HG03045 (cell line): ENCODE data around the gene TGM2.
"Not testable (repeated sequence)": the region's sequence is repeated elsewhere in the genome, so short reads cannot be mapped to it uniquely, and the experiment has no call there.

Experiments used
- ATAC-seq: cut with Tn5 transposase; IDR thresholded peaks from one replicate; pipeline ENCODE4 v1.9.1; 2021; ENCODE audit warnings: mild to moderate bottlenecking, moderate library complexity; ENCODE audit not compliant: unreplicated experiment

Gene TGM2

DNA sequence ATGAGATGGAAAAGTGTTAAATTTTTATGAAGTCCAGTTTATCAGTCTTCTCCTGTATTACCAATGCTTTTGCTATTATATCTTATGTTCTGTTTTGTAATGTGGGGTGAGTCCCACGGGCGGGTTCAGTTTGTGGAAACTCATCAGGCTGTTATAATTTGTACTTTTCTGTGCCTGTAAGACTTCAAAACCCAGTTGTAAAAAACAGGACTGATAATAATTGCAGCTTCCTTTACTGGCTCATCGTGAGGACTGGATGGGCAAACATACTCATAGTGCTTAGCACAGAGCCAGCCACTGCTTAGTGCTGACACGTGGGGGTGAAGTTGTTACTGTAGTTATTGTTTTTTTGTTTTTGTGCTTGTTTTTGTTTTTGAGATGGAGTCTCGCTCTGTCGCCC lies 45.6 kb downstream of the TGM2 start:
- ATAC-seq = no peak

DNA sequence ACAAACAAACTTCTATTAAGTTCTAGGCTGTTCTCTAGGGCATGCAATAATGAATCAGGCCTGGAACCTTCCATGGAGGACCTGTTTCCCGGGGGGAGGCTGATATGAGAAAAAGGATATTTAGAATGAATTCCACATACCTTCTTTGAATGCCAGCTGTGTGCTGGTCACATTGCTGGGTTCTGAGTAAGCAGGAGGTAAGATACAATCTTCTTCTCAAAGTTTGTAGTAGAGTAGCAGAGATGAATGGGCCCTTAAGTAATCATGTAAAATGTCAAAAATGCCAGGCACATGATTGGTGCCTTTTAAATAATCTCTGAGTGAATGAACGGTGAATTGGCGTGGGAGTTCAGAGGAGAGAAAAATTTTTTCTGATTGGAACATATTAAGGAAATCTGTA lies 47.4 kb downstream of the TGM2 start:
- no peak for ATAC-seq

DNA sequence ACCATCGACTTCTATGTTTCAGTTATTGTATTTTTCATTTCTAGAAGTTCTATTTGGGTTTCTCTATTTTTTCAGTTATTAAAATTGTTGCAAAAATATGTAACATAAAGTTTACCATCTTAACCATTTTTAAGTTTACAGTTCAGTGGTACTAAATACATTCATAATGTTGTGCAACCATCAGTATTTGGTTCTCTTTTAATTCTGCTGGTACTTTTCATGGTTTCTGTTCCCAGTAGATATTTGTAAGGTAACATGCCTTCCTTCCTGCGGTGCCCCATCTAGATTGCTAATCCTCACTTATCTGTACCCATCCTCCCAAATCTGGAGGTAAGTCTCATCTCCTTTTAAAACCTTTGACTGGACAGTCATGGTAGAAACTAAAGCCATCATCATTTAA lies 47.9 kb downstream of the TGM2 start:
- ATAC-seq = no peak

DNA sequence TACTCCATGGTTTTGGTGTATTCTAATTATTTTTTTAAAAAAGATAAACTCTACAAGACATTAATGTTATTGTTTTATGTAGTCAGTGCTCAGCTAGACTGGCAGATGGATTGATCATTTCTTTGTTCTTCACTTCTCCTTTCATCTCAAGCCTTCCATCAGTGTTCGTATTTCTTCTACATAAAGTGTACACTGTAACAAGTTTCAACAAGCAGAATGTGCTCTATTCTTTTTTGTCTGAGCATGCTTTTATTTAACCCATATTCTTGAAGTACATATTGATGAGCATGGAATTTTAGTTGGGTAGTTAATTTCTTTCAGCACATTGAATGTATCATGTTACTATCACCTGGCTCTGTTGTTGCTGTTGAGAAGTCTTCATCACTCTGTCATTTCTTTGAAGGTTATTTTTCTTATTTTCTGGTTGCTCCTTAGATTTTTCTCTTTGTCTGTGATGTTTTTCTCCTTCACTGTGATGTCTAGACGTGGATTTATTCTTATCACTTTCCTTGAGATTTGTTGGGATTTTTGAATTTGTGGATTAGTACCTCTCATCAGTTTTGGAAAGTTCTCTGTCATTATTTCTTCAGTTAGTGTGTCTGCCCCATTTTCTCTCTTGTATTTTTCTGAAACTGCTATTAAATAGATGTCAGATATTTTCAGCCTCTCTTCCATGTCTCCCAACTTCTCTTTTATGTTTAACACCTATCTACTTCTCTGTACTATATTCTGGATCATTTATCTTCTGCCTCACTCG lies 48.5 kb downstream of the TGM2 start:
- no peak for ATAC-seq

DNA sequence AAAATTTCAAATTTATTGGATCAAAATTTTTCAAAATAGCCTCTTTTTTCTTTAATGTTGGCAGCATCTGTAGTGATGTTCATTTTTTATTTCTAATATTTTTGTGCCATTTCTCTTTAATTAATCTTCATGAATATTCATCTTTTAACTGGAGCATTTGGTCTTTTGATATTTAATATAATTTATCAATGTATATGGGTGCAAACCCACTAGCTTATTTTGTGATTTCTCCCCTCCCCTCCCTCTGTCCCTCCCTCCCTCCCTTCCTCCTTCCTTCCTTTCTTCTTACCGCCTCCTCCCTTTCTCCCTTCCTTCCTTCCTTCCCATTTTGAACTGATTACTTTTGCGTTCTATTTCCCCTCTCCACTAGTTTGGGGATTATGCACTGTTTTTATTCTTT lies 49.2 kb downstream of the TGM2 start:
- ATAC-seq = no peak

DNA sequence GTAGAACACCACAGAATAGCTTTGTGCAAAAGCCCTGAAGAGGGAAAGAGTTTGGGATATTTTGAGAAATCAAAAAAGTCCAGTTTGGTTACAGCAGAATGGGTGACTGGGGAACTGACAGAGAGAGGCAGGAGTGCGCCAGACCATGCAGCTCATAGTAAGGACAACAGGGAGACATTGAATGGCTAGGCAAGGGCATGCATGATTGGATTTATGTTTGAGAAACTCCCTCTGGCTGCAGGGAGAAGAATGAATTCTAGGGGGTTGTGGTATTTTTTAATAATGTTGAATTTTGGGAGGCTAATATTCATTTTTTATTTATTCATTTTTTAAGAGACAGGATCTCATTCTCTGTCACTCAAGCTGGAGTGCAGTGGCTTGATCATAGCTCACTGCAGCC lies 49.9 kb downstream of the TGM2 start:
- no peak for ATAC-seq

DNA sequence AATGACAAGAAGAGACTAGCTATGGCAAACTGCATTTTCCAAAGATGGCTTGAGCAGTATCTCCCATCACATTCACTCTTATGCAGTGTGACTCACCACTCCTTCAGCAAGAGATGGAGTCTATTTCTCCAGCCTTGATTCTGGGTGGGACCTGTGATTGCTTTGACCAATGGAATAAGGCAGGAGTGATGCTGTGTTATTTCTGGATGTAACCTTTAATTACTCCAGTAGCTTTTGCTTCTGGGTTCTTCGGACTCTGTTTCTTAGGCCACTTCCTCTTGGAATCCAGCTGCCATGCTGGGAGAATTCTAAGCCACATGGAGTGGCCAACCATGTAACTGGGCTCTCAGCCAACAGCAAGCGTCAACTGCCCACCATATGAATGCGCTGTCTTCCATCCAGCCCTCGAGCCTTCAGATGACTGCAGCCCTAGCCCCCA lies 50.7 kb downstream of the TGM2 start:
- no peak for ATAC-seq

DNA sequence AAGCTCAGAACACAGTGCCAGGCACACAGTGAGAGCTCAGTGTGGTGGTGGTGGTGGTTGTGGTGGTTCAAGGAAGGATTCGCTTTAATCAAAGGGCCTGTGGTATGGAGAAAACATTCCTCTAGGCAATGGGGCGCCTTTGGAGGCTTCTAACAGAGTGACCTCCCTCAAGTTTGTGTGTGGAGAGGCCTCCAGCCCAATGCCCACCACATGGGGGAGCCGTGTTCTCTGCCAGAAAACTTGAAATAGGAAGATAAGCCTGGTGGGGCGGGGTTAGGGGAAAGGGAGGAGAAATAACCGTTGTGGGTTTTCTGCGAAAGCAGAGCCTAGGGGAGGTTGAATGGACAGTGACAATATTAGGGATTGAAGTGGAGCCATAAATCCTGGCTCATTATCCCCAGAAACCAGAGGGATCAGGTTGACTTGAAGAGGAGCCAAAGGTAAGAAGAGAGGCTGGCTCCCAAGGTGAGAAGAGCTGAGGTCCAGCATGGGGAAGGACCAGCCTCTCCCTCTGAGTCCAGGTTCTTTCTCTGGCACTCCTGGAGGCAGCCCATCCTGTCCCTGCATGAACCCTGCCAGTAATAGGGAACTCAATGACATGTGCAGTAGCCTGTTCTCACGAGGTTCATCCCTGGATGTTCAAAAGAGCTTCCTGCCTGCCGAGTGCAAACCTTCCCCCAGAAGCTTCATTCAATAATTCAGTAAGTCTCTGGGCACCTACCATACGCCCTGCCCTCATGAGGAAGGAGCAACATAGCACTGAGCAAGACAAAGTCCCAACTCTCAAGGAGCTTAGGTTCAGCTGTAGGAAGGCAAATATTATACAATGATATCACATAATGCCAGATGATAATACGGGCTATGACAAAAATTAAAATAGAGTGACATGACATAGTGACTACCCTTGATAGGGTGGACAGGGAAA lies 51.4 kb downstream of the TGM2 start:
- no peak for ATAC-seq

DNA sequence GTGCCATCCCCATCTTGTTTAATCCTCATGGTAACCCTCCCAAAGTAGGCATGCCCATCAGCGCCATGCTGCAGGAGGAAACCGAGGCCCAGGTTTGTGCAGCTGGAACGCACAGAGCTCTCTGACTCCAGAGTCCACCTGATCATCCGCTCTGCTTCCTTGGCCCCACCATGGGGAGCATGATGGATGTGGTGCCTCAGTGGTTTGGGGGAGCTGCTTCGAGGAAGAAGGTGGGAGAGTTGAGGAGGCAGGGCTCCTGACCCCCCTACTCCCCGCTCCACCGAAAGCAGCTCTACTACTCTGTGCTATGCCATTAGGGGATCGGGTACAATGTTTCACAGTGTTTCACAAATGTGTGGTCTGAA lies 52.2 kb downstream of the TGM2 start:
- ATAC-seq = no peak

DNA sequence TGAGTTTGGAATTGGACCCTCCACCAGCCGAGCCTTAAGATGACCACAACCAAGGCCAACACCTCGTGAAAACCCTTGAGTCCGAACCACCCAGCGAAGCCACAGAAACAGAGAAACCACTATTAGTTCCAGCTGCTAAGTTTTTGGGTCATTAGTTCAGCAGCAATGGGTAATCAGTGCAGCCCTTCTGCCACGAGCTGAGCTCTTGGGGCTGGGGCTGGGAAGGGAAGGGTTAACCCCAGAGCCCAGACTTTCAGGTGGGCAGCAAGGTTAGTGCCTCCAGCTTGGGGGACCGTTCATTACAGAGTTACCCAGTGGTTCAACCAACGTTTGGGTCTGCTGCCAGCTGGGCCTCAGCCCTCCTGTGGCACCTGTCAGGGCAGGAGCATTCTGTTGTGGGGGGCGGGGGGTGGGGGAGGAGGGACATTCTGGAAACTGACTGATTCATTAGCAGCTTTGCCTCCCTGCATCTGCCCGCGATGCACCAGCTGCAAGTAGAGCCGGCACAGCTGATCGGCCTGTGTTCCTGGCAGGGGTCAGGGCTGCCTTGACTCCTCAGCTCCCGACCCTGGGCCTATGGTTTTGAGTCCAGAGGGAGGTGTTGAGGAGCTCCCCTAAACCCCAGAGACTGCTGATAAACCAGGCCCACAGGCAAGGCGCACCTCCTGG lies 52.7 kb downstream of the TGM2 start:
- no peak for ATAC-seq

DNA sequence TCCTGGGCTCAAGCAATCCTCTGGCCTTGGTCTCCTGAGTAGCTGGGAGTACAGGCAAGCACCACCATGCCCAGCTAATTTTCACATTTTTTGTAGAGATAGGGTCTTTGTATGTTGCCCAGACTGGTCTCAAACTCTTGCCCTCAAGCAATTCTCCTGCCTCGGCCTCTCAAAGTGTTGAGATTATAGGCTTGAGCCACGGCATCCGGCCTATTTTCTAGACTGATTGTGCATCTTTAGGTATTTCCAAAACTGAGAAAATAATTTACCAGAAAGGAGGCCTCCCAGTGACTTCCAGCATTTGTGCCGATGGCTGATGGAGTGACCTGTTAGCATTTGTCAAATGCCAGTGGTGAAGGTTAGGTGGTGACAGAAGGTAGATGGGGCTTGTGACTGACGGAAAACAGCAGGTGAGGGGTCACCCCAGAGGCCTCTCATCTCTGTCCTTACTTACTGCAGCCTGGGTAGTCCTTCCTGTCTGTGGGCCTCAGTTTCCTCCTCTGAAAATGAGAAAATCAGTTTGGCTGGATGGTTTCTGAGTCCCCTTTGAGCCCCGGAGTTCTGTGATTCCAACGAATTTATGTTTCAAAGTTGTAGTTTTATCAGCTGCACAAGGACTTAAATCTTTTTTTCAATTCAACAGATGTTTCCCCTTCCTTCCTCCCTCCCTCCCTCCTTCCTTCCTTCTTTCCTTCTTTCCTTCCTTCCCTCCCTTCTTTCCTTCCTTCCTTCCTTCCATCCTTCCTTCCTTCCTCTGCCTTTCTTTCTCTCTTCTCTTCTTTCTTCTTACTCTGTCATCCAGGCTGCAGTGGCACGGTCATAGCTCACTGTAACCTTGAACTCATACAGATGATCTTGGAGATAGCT lies 53.5 kb downstream of the TGM2 start:
- ATAC-seq = no peak

DNA sequence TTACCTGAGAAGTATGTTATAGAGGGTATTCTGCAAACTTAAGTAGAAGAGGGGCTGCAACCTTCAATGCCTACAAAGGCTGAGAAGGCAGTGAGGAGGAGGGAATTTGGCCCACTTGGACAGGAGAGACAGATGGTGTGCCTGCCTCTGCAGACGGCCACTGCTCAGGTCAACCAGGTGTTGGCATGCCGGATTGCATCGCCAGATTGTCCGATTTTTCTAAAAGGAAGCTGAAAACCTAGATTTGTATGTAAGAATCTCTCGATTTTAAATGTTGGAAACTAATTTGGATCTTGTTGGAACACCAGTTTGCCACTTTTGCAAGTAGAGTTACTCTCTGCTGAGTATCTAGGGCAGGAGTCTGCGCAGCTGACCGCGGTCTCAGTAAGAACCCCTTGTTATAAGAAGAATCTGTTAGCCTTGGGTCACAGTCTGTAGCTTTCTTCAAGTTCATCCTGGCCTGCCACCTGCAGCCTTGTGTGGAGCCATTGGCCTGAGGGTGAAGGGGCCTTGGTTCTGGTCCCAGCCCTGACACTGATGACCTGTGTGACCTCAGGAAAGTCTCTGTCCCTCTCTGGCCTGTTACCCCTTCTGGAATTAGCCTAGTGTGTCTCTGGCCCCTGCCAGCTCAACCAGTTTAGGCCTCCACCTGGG lies 54.4 kb downstream of the TGM2 start:
- no peak for ATAC-seq

DNA sequence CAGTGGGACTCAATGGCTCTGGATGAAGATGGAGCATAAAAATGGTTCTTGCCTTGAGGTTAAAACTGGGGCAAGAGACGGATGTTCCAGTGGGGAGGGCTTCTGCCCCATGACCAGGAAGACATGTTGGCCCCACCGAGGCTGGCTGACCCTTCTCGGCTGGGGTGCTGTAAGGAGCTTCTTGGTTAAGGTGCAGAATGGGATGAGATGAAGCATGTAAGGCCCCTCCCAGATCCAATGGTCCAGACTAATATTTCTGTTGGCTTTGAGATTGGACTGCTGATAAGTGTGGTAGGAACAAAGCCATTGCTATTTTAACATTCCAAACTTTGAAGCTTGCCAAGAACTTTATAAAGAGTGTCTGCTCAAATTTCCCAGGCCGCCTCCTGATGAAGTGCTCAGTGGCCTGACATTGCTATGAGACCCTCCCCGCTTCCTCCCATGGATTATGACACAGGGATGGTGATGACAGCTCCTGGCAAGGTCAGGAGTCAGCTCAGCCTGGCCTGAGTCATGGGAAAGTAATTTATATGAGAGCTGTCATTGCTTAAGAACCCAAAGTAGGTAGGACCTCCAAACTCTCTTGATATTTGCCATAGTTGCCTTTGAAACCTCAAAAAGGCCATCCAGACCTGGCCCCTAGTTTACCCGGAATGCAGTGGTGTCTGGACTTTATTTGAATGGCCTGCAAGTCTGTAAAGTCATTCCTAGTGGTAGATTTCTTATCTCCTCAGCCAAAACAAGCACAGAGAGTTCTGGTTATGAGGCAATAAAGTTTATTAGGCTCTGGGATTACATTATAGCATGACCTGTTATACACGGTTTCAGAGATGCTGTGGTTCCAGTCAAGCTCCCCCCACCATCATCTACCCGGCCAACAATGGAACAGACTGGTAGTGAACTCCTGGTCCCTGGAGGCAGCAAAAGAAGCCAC lies 55.2 kb downstream of the TGM2 start:
- no peak for ATAC-seq

DNA sequence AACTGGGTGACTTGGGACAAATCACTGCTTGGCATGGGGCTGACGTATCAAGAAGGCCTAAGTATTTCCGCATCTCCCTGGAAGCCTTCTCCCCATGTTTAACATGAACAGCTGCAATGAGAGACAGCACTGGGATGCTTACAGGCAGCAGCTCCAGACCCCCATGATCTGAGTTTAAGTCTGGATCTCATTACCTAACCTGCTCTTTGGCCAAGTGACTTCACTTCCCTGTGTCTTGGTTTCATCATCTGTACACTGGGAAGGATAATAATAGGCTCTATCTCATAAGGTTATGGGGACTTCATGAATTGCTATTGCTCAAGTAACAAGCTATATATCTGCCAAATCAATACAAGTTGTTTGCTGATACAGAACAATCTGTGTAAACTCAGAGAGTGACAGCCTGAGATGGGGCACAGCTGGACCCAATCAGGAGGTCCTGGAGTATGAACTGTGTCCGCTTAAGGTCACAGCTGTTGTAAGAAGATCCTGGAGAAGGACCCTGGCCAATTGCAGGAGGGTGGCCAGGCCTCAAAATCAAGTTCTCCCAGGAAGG lies 56.0 kb downstream of the TGM2 start:
- no peak for ATAC-seq

DNA sequence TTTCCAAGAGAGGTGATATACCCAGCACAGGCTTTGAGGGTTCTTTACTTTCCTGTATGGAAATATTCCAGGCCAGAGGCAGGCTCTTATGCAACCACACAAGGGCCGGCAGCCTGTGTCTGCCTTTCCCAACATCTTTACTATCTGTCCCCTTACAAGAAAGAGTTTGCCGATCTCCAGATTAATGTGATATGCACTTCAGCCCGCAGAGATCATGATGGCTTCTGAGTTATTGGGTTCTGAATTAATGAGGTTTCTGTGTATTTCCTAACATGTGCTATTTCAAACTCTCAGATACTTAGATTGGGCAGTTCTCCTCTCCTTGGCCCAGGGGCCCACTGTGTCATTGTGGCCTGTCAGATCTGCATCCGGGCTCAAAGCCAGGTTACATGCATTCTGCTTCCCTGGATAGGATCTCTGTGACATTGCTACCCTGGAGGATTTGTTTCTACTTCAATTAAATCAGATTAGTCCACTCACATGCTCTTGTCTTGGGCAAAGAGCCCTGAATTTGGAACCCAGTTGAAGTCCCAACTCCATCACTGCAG lies 56.6 kb downstream of the TGM2 start:
- no peak for ATAC-seq

DNA sequence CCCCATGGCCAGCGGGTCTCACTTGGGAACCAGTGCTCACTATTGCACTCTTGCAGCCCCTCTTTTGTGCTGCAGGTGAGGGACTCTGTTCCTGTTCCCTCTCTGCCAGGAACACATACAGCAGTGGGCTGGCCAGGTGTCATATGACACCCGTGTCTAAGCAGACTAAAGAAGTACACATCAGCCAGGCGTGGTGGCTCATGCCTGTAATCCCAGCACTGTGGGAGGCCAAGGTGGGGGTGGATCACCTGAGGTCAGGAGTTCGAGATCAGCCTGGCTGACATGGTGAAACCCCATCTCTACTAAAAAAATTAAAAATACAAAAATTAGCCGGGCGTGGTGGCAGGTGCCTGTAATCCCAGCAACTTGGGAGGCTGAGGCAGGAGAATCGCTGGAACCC lies 57.2 kb downstream of the TGM2 start:
- not testable (repeated sequence) for ATAC-seq

DNA sequence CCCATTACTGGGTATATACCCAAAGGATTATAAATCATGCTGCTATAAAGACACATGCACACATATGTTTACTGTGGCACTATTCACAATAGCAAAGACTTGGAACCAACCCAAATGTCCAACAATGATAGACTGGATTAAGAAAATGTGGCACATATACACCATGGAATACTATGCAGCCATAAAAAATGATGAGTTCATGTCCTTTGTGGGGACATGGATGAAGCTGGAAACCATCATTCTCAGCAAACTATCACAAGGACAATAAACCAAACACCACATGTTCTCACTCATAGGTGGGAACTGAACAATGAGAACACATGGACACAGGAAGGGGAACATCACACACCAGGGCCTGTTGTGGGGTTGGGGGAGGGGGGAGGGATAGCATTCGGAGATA lies 57.7 kb downstream of the TGM2 start:
- ATAC-seq = not testable (repeated sequence)

DNA sequence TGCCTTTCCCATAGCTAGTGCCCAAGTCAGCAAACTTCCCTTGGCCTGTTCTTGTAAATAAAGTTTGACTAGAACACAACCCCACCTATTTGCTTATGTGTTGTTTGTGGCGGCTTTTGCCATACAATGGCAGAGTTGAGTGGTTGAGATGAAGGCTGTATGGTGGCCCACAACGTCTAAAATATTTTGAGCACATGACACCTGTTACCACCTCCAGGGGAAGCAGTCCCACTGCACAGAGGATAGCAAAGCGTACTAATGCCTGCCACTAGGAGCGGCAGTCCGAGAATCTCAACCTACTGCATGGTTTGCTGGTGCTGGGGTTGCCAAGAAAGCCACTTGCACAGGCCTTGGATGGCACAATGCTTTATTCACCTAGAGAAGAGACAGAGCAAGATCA lies 58.6 kb downstream of the TGM2 start:
- no peak for ATAC-seq

DNA sequence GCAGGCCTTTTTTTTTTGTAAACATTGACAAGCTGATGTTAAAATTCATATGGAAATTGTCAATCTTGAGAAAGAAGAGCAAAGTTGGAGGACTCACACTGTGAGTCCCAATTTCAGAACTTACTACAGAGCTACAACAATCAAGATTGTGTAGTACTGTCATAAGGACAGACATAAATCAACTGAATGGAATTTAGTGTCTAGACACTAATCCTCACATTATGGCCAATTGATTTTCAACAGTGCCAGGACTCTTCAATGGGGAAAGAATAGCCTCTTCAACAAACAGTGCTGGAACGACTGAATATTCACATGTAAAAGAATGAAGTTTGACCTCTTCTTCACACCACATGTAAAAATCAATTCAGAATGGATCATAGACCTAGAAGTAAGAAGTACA lies 60.8 kb downstream of the TGM2 start:
- ATAC-seq = no peak
